GM12872 (cell line): ENCODE data around the gene RC3H1.

Experiments used
- CTCF ChIP-seq: IDR thresholded peaks from 3 replicates; pipeline ENCODE4 v1.5.1; 2011; ENCODE audit warnings: low read depth, mild to moderate bottlenecking, low read length, moderate library complexity; ENCODE audit not compliant: insufficient read depth

Gene RC3H1

GRCh38 chr1:174051956-174052355, 29.8 kb upstream of the RC3H1 start:
- no peak for TF ChIP-seq CTCF

- no peak for TF ChIP-seq CTCF
Observed at GRCh38 chr1:174049514-174049913, 27.4 kb upstream of the RC3H1 start.

GRCh38 chr1:174044418-174045222, 22.5 kb upstream of the RC3H1 start:
- TF ChIP-seq CTCF: no peak

- no peak for TF ChIP-seq CTCF
Observed at GRCh38 chr1:174041369-174041768, 19.2 kb upstream of the RC3H1 start.

- TF ChIP-seq CTCF: no peak
Observed at GRCh38 chr1:174040387-174040786, 18.2 kb upstream of the RC3H1 start.

GRCh38 chr1:174039027-174039426, 16.9 kb upstream of the RC3H1 start:
- no peak for TF ChIP-seq CTCF

- no peak for TF ChIP-seq CTCF
Observed at GRCh38 chr1:174036798-174037197, 14.6 kb upstream of the RC3H1 start.
